Lung microvascular endothelial cell (primary cell): ENCODE measurements around the gene ZBTB7B. TPM values are rescaled to one million over a fixed set of nuclear protein-coding genes. Genes with fewer than 3 reads are reported as not detected.

Source experiments
- DNase-seq, 2 donors: peaks; one replicate each; pipeline versions ENCODE4 v3.0.0 to v3.0.0-alpha.2; 2010; ENCODE audit warnings: low read depth in 2 of 2
- total RNA-seq: library from RNA; depleted of rRNA; stranded (reverse); fragments of >200 nt; gene quantifications from 2 replicates; pipeline ENCODE4 v1.2.1, GENCODE V29; 2014

The ZBTB7B gene
- total RNA-seq, 1 donor from 2014 or later: 10.3 TPM

DNA sequence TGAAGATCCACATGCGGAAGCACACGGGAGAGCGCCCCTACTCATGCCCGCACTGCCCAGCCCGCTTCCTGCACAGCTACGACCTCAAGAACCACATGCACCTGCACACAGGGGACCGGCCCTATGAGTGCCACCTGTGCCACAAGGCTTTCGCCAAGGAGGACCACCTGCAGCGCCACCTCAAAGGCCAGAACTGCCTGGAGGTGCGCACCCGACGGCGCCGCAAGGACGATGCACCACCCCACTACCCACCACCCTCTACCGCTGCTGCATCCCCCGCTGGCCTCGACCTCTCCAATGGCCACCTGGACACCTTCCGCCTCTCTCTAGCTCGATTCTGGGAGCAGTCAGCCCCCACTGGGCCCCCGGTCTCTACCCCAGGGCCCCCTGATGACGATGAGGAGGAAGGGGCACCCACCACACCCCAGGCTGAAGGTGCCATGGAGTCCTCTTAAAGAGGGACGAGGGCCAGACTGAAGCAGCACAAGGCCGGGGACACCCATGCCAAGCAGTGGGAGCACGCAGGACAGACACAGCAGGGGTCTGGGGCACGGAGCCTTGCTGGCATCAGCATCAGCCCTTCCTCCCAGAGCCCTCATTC, 13.7 kb downstream of the ZBTB7B start:
- no peak for DNase-seq

DNA sequence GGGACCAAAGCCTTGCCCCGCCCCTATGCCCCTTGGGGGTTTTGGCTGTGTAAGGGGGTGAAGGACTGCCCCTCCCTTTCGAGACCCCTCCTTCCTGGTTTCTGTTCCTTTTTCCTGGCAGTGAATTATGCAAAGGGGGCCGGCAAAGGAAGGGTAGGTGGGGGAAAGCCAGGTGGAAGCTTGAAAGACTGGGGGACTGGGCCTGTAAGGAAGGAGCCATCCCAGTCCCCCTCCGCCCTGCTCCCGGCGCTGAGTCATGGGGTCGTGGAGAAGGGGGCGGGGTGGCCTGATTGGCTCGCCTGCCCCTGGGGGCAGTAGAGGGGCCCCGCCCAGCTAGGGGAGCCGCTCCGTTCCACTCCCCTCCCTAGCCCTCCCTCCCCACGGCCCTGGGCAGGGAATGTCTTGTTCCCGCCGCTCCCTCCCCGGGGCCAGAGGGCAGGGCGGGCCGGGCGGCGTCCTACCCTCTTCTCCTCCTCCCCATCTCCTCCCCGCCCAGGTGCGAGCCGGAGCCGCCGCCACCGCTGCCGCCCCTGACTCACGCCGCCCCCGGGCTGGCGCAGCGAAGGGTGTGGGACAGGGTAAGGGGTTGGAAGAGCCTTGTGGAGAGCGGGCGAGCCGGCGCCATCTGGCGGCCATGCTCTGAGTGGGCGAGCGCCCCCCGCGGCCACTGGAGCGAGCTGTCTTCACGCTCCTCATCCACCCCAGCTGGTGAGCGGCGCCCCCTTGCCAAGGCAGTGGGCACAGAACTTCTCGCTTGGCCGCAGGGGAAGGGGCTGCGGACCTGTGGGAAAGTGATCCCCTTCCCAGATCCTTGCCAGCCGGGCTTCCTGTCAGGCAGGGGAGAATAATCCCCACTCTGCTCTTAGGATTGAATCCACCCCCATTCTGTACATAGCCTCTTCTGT, 14.7 kb downstream of the ZBTB7B start:
- peak; percentile 90 to 93 for DNase-seq

DNA sequence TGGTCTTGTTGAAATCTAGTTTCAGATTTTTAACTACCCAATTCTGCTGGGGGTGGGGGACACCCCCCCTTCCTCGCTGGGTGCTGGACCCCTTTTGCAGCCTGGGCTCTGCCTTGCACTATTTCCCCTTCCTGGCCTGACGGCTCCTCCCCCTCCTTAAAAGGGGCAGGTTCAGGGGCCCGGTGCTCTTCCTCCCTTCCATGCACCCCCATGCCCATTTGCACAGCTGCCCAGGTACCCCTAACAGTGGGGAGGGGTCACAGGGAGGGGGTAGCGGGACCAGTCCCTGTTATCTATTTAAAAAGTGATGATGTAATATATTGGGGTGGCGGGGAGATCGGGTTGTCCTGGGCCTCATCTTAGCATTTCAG, 15.3 kb downstream of the ZBTB7B start:
- no peak for DNase-seq

DNA sequence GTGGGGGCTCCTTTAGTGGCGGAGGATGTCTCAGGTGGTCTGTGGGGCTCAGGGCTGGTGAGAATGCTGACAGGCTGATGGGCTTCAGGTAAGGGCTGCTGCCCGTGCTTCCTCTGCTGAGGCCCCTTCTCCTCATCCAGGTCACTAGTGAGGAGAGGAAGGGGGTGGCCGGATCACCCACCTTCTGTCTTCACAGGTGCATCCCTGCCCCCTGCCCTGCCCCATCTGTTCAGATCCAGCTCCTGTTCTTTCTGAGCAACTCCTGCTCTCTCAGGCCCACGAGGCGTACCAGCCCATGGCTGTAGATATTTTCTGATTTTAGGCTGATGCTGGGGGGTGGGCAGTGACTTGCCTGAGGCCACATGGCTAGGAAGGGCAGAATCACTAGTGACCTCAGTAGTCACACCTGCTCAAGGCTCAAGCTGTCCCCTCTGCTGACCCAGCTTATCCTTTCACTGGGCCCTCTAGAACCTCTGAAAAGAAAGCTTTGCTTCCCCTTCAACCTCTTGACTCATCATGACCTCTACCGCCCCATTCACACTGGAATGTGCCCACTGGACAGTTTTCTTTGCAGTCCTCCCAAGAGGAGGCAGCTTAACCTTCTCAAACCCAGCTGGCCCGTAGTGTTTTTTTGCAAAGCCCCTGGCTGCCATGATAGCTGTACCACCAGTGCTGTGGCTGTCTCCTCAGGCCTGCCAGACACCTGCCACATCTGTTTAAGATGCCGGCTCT, 16.2 kb downstream of the ZBTB7B start:
- no peak for DNase-seq

DNA sequence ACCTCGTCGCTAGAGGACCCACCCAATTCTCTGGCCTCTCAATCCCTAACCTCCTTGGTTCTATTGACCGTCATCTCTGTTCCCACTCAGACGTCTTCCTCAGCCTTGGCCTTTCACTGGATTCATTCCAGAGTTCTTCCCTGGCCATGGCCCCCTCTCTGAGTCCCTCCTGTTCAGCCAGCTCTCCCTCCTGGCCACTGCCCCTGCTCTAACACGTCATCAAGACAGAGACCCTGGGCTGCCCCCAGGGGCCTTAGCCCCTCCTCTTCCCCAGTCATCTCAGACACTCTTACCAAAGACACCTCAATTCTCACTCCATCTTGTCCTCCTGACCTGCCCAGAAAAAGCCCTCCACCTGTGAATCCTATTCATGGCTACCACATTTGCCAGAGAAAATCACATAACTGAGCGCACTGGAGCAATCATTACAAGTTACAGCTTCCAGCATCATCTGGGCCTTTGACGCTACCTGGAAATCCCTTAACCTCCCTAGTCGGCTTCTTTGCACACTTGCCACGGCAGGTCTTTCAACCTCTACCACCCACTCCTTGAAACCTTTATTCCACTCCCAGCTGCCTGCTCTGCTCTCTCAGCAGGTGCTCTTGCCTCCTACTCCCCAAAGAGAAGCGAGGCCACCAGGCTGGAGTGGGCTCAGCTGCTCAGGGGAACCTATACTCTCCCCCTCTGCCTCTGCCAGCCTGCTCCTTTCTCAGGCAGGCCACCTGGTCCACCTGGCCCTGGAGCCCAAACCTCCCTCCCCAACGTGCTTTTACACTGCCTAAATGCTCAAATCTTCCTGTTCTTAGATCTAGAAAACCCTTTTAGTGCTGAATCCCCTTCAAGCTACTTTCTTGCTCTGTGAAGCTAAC, 17.0 kb downstream of the ZBTB7B start:
- no peak for DNase-seq

DNA sequence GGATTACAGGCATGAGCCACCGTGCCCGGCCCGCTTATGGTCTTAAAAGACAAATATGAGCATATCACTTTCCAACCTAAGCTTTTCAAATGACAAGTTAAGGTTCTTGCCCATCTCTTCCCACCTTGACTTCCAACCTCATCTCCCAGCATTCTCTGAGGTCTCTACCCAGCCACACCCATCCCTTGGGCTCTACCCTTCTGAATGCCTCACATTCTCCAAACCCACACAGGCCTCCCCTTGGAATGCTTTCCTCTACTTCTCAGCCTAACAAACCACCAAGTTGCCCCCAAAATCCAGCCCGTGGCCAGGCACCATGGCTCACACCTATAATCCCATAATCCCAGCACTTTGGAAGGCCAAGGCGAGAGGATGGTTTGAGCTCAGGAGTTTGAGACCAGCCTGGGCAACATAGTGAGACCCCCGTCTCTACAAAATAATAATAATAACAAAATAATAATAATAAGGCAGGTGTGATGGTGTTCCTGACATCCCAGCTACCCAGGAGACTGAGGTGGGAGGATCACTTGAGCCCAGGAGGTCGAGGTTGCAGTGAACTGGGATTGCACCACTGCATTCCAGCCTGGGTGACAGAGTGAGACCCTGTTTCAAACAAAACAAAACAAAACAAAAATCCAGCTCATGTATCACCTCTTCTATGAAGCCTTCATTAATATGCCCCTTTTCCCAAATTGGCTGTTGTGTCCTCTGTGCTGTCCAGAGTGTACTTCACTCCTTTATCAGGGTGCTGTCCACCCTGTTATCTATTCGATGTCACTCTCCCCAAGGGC, 19.7 kb downstream of the ZBTB7B start:
- DNase-seq: no peak

DNA sequence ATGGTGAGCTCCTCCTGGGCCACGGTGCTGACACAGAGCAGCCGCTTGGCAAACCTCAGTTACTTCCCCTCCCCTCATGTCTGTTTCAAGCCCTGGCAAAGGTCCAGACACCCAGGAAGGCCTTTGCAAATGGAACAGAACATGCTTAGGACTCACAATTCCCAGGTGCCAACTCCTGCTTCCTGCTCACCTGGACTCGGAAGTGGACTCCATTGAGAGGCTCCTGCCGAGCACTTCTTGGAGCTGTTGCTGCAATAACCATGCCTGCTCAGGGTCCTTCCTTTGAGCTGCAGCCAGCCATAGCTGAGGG, 20.3 kb downstream of the ZBTB7B start:
- DNase-seq: no peak

DNA sequence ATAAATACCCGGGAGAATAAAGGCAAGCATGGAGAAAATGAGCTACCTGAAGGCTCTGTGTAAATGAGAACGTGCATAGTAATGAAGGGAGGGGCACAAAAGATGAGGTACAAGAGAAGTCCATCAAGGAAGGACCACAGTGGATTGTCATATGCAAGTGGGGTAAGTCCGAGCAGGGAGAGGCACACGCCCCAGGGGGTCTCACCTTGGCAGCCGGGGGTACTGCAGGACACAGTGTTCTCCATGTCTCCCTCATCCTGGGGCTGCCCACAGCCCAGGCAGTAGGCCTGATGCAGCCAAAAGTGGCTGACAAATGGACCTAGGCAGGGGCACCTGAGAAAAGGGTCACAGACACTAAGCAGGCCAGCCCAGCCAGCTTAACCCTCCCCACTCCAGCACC, 21.0 kb downstream of the ZBTB7B start:
- DNase-seq: no peak

DNA sequence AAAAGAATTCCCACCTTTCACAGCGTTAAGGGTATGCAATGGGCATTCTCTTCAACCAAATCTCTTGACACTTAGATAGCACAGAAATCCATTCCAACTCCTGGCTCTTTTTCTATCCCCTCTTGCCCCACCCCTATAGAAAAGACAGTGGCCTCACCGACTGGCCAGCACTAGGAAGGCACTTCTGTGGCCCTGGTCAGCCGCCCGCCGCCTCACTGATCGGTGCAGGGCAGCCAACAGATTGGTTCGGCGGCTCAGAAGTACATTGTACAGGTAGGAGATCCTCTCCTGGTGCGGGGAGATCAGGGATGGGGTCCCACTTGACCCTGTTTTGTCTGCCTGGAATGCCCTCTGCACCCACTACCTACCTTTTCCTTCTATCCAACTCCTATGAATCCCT, 21.7 kb downstream of the ZBTB7B start:
- no peak for DNase-seq

DNA sequence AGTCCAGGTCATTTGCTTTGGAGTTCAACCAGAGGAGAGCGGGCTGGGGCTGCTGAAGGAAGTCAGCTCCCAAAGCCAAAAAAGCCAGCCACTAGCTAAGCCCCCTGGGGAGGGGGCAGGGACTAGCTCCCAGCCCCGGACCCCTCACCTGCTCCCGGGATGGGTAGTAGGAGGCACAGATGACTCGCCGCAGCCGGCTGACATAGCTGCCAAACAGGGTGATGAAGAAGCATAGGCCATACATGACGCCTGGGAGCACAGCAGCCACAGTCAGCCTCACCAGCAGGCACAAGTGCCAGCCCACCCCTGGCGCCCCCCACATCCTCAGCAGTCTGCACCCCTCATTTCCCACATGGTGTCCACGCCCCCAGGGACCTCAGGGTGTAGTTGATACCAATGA, 23.6 kb downstream of the ZBTB7B start:
- DNase-seq: no peak

DNA sequence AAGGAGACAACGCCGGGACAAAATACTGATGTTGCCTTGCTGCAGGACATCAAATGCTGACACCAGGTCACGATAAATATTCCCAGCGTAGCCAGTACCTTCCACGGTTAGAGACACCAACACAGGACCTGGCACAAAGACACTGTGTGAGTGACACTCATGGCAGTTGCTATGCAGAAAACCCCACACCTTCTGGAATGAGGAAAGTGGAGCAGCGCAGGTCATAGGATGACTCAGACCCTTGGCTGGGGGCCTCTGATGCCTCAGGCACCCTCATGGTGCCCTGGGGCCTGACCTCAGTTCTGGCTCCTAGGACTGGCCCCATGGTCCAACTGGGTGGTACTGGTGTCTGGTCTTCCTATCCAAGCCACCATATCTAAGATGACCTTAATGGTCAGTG, 24.0 kb downstream of the ZBTB7B start:
- DNase-seq: no peak

DNA sequence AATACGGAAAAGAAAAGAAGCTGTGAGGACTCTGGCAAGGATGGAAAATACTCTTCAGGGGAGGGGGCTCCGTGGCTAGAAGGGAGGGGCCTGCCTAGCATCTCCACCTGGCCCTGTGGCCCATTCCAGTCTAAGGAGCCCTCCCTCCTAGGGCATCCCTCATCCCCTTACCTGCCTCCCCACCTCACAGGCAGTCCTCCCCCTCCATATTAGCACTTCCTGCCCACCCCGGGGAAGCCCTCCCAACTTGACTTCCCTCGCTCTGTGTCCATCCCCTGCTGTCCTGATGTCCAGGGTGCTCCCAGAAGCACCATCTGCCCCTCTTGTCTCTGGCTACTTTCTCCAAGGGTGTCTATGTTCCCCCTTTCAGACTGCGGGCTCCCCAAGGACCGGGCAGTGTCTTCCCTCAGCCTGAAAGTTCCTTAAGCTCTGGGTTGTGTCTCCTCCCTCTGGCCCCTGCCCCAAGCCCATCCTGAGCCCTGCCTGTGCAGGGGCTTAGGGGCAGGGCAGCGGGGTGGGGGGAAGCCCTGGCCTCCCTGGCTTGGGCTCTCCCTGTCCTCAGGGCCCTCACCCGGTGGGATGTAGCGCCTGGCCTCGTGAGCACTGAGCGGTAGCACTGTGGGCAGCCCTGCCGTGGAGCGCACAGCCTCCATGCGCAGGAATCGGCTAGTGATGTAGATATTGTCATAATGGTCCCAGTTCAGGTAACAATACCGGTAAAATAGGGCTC, 27.1 kb downstream of the ZBTB7B start:
- no peak for DNase-seq

DNA sequence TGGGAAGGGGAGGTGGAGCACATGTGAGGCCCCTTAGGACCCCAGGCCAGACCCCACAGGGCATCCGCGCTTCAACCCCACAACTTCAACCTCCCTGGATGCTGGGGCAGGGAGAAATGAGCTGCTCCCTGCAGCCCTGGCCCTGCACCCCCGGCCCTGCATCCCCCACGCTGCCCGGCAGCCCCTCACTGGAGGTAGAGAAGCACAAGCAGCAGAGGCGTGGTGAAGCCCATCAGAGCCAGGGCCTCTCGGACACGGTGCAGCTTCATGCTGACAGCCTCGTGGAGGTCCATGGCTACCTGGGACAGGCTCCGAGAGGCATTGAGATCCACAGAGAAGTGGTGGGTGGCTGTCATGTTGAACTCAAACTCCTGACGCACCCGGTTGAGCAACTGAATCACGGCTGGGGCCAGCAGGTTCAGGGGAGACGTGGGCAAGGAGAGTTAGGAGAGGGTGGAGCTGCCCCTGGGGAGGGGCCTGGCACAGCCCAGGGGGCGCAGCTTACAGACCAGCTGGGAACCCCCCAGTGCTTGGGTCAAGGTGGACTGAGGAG, 27.7 kb downstream of the ZBTB7B start:
- no peak for DNase-seq

DNA sequence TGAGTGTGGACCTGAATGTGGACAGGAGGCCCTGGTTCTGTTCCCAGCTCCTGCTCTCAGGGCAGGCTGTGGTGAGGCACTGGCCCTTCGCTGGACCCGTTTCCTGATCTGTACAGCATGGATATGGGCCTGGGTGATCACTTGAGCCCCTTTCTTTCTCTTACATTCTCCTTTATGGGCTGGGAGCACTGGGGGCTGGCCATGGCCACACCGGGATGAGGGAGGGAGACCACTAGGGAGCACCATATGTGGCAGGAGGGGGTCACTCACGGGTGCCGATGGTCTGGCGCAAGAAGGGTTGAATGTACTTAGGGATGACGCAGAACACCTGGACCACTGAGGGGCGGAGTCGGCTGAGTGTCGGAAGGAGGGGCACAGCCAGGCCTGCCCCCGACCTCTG, 28.3 kb downstream of the ZBTB7B start:
- DNase-seq: no peak

DNA sequence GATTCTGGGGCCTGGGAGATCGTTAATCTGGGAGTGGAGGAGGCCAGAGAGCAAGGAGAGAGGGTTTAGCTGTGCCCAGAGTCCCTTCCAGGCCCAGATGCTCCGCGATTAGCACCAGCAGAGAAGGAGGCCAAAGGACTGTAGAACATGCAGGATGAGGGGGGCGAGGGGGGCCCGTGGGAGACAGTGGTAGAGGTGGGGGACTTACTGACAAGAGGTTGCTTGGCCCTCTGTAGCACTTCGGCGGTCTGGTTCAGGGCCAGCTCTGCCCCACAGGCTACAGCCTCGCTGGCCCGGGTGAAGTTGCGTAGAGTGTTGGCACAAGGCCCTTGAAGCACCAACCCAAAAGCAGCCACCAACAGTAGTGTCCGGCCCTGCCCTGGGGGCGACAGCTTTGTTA, 30.3 kb downstream of the ZBTB7B start:
- DNase-seq: no peak

DNA sequence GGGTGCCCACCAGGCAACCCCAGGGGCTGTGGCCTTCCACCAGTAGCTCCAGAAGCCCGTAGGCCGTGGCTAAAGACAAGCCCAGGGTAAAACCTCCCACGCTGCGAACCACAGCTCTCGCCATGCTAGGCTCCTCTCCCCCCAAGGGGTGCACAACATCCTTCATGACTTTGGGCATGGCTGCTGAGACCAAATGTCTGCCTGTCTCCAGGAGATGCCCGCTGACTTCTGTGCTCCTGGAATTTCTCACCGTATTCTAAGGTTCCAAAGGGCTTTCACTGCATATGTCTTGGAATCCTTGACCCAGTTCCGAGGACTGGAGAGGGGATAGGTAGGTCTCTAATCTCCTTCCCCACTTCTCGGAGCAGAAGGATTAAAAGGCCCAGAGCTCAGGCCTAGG, 30.9 kb downstream of the ZBTB7B start, which contains the start of the genes DCST1 and DCST2:
Gene DCST1, plus strand, starts transcription at position 301 of the 400 bp plus-strand sequence. CDS start 213 bp downstream, outside the sequence.
Gene DCST2, minus strand, starts transcription at position 258 of the 400 bp plus-strand sequence. Its CDS starts 80 bp downstream, at position 178.
- DNase-seq: no peak

DNA sequence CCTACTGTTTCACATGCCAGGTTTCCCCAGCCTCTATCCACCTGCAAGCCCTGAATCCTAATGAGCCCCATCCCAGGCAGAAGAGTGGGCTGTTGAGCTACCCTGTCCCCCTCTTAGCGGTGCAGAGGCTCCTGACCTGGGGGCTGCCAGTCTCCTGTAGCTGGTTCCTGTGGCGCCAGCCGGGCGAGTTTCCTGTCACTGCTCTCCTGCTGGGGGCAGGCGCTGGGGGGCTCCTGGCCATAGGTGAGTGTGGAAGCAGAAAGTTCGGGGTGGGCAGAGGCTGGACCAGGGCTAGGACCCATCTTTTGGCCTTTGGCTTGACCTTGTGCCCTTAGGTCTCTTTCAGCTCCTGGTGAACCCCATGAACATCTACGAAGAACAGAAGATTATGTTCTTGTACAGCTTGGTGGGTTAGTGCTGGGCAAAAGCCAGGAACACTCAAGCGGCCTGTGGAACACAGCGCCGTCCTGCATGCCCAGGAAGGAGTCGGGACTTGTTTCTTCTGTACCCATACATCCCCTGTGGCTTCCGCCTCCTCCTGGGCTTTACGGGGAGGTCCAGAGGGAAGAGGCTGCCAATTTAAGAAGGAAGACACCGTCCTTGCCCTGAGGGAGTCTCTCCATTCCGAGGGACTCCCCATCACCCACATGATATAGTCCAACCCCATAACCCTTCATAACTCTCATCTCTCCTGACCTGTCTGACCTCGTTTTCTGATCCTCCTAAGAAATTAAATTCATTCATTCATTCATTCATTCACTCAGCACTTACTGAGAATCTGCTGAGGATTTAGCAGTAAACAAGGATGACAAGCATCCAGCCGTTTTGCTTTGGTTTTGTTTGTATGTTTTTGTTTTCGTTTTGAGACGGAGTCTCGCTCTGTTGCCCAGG, 32.0 kb downstream of the ZBTB7B start:
- no peak for DNase-seq

DNA sequence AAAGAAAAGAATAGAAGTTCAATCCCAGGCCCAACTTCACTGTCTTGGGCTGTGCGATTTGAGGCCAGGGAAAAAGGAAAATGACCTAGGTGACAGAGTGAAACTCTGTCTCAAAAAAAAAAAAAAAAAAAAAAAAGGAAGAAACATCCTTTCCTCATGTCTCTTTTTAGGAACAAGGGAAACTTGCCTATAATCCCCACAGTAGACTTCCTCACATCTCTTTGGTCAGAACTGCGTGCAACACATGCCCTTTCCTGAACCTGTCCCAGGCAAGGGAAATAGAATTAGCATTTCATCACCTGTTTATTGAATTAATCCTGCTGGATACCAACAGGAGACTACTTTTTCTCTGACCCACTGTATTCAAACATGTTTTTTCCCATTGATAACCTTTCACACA, 33.3 kb downstream of the ZBTB7B start:
- DNase-seq: no peak

DNA sequence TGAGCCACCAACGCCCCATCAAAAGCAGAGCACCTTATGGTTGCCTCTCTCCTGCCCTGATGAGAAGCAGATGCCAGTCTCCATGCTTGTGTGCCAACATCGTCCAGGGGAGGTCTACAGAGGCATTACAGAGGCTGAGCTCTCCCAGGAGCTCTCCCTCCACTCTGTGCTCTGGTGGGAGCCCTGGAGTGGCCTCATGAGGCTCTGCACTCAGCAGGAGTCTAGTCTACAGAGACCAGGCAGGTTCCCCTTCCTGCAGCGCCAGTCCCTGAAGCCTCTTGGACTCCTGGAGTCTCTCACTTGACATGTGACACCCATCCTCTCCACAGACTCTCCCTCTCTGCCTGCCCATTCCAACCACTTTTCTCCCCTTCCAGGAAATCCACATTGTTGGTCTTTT, 34.4 kb downstream of the ZBTB7B start:
- no peak for DNase-seq
